ENCODE data around the gene IMPG2. TPM values are rescaled to one million over a fixed set of nuclear protein-coding genes. Genes with fewer than 3 reads are reported as not detected.

IMPG2 gene
- total RNA-seq, 1 donor from 2014 or later, result 0.30 TPM

- no peak overlapping the region for H3K27ac ChIP-seq (ENCODE audit: low read depth, low read length)
- H3K9ac ChIP-seq (ENCODE audit: low read length), result no peak overlapping the region
- Mint-ChIP-seq H3K27me3 (ENCODE audit: low read depth, unreplicated experiment) (no peaks in the 10 kb centered on the region), H3K4me3 (ENCODE audit: unreplicated experiment) (no peak overlapping the region), H3K4me1 (ENCODE audit: low read depth, unreplicated experiment) (peaks cover 16% of the 10 kb centered on the region), H3K9me3 (ENCODE audit: unreplicated experiment) (no peaks in the 10 kb centered on the region), H3K27ac (ENCODE audit: unreplicated experiment) (no peak overlapping the region), H3K36me3 (ENCODE audit: low read depth, unreplicated experiment) (no peaks in the 10 kb centered on the region)
- H3K79me2 ChIP-seq (ENCODE audit: insufficient read depth, low read length), result no peaks in the 10 kb centered on the region
- DNase-seq (ENCODE audit: low read depth) (no peak), FAIRE-seq (no peak)
- TF ChIP-seq EZH2 (IDR thresholded peaks at IDR 0.05; ENCODE audit: insufficient read depth, low read length), result no peak
- no peak for TF ChIP-seq CTCF (IDR thresholded peaks at IDR 0.05; ENCODE audit: insufficient read depth, low read depth, low read length)
- H3K27me3 ChIP-seq (ENCODE audit: insufficient read depth, low read length), result no peaks in the 10 kb centered on the region
- no peaks in the 10 kb centered on the region for H3K4me1 ChIP-seq (ENCODE audit: insufficient read depth, low read length)
- no peak overlapping the region for H2AFZ ChIP-seq (ENCODE audit: low read depth, low read length)
- H3K4me2 ChIP-seq (ENCODE audit: low read length), result no peak overlapping the region
- no peaks in the 10 kb centered on the region for H3K36me3 ChIP-seq (ENCODE audit: insufficient read depth, low read length)
- no peak overlapping the region for H3K4me3 ChIP-seq (ENCODE audit: insufficient read depth, low read depth, low read length)
- no peaks in the 10 kb centered on the region for H4K20me1 ChIP-seq (ENCODE audit: insufficient read depth, low read length)
- no peaks in the 10 kb centered on the region for H3K9me3 ChIP-seq (ENCODE audit: insufficient read depth, low read depth, low read length)
Measured at GRCh38 chr3:101278727-101279126, 41.6 kb downstream of the IMPG2 start.

GRCh38 chr3:101273608-101274007 is 46.8 kb downstream of the IMPG2 start:
- Histone ChIP-seq H2AFZ (ENCODE audit: low read depth, low read length) (no peak overlapping the region), H3K36me3 (ENCODE audit: insufficient read depth, low read length) (no peaks in the 10 kb centered on the region), H3K9me3 (ENCODE audit: insufficient read depth, low read depth, low read length) (no peaks in the 10 kb centered on the region), H3K27me3 (ENCODE audit: insufficient read depth, low read length) (no peaks in the 10 kb centered on the region), H3K9ac (ENCODE audit: low read length) (no peak overlapping the region), H3K27ac (ENCODE audit: low read depth, low read length) (no peak overlapping the region), H3K79me2 (ENCODE audit: insufficient read depth, low read length) (no peaks in the 10 kb centered on the region), H3K4me3 (ENCODE audit: insufficient read depth, low read depth, low read length) (no peak overlapping the region), H3K4me2 (ENCODE audit: low read length) (no peak overlapping the region), H4K20me1 (ENCODE audit: insufficient read depth, low read length) (no peaks in the 10 kb centered on the region), H3K4me1 (ENCODE audit: insufficient read depth, low read length) (no peaks in the 10 kb centered on the region)
- no peak overlapping the region for H3K4me3 Mint-ChIP-seq (ENCODE audit: unreplicated experiment)
- H3K27me3 Mint-ChIP-seq (ENCODE audit: low read depth, unreplicated experiment), result no peaks in the 10 kb centered on the region
- FAIRE-seq (no peak), DNase-seq (ENCODE audit: low read depth) (no peak)
- TF ChIP-seq CTCF (IDR thresholded peaks at IDR 0.05; ENCODE audit: insufficient read depth, low read depth, low read length), result no peak
- TF ChIP-seq EZH2 (IDR thresholded peaks at IDR 0.05; ENCODE audit: insufficient read depth, low read length), result no peak
- H3K36me3 Mint-ChIP-seq (ENCODE audit: low read depth, unreplicated experiment), result peaks cover 3% of the 10 kb centered on the region
- no peak overlapping the region for H3K27ac Mint-ChIP-seq (ENCODE audit: unreplicated experiment)
- H3K4me1 Mint-ChIP-seq (ENCODE audit: low read depth, unreplicated experiment), result no peaks in the 10 kb centered on the region
- H3K9me3 Mint-ChIP-seq (ENCODE audit: unreplicated experiment), result no peaks in the 10 kb centered on the region

GRCh38 chr3:101273156-101273555 is 47.2 kb downstream of the IMPG2 start:
- H3K4me1 Mint-ChIP-seq (ENCODE audit: low read depth, unreplicated experiment), result no peaks in the 10 kb centered on the region

More at GRCh38 chr3:101273156-101273555, 47.2 kb downstream of the IMPG2 start:
- Mint-ChIP-seq H3K4me3 (ENCODE audit: unreplicated experiment) (no peak overlapping the region), H3K36me3 (ENCODE audit: low read depth, unreplicated experiment) (peaks cover 3% of the 10 kb centered on the region), H3K27ac (ENCODE audit: unreplicated experiment) (no peak overlapping the region), H3K9me3 (ENCODE audit: unreplicated experiment) (no peaks in the 10 kb centered on the region), H3K27me3 (ENCODE audit: low read depth, unreplicated experiment) (no peaks in the 10 kb centered on the region)
- no peaks in the 10 kb centered on the region for H3K4me1 ChIP-seq (ENCODE audit: insufficient read depth, low read length)
- no peak overlapping the region for H3K4me3 ChIP-seq (ENCODE audit: insufficient read depth, low read depth, low read length)
- no peak overlapping the region for H3K9ac ChIP-seq (ENCODE audit: low read length)
- no peaks in the 10 kb centered on the region for H3K36me3 ChIP-seq (ENCODE audit: insufficient read depth, low read length)
- no peak overlapping the region for H3K4me2 ChIP-seq (ENCODE audit: low read length)
- no peak for TF ChIP-seq CTCF (IDR thresholded peaks at IDR 0.05; ENCODE audit: insufficient read depth, low read depth, low read length)
- no peak for TF ChIP-seq EZH2 (IDR thresholded peaks at IDR 0.05; ENCODE audit: insufficient read depth, low read length)
- FAIRE-seq, result no peak
- H3K9me3 ChIP-seq (ENCODE audit: insufficient read depth, low read depth, low read length), result no peaks in the 10 kb centered on the region
- no peak overlapping the region for H2AFZ ChIP-seq (ENCODE audit: low read depth, low read length)
- no peaks in the 10 kb centered on the region for H3K79me2 ChIP-seq (ENCODE audit: insufficient read depth, low read length)
- H4K20me1 ChIP-seq (ENCODE audit: insufficient read depth, low read length), result no peaks in the 10 kb centered on the region
- no peak for DNase-seq (ENCODE audit: low read depth)
- H3K27ac ChIP-seq (ENCODE audit: low read depth, low read length), result no peak overlapping the region
- H3K27me3 ChIP-seq (ENCODE audit: insufficient read depth, low read length), result no peaks in the 10 kb centered on the region

Measured in astrocyte (in vitro differentiated cells and primary cell).